Neural cell (in vitro differentiated cells): ENCODE measurements around the gene IFNL3.

ENCODE experiments used
- CTCF ChIP-seq: fragments of 450-650 bp; IDR thresholded peaks from 2 replicates; pipeline ENCODE4 v1.5.1; 2014; ENCODE audit warnings: antibody characterized with exemption, mild to moderate bottlenecking, moderate library complexity; ENCODE audit not compliant: poor library complexity, severe bottlenecking
- MXI1 ChIP-seq: fragments of 450-650 bp; conservative IDR thresholded peaks from 2 replicates; pipeline ENCODE4 v1.6.1; 2014; ENCODE audit warnings: antibody characterized with exemption, mild to moderate bottlenecking; ENCODE audit not compliant: poor library complexity, severe bottlenecking
- POLR2AphosphoS5 ChIP-seq: IDR thresholded peaks from 2 replicates; pipeline ENCODE4 v1.6.1; 2012

GRCh38 chr19:39232708-39233107 lies 12.1 kb downstream of the IFNL3 start:
- no peak for TF ChIP-seq MXI1
- no peak for TF ChIP-seq CTCF
- no peak for TF ChIP-seq POLR2AphosphoS5
